K562 (cell line): Measurements from ENCODE around the gene TNFAIP3. TPM values are rescaled to one million over a fixed set of nuclear protein-coding genes. Genes with fewer than 3 reads are reported as not detected.

Experiments used
- BDP1 ChIP-seq: IDR thresholded peaks from 3 replicates; pipeline ENCODE4 v1.6.1; 2011; ENCODE audit not compliant: insufficient read length, insufficient read depth
- CHD2 ChIP-seq: IDR thresholded peaks from 2 replicates; pipeline ENCODE4 v1.6.1; 2011; ENCODE audit warnings: low read depth, low read length
- HDAC3 ChIP-seq: fragments of 450-650 bp; IDR thresholded peaks from 2 replicates; pipeline ENCODE4 v1.6.1; 2018; ENCODE audit warnings: borderline replicate concordance, mild to moderate bottlenecking, moderate library complexity; ENCODE audit not compliant: partially characterized antibody
- HMBOX1 ChIP-seq: sonication (generic); IDR thresholded peaks from 2 replicates; pipeline ENCODE4 v1.6.1; 2016
- IRF9 ChIP-seq: fragments of 450-650 bp; IDR thresholded peaks from 2 replicates; pipeline ENCODE4 v1.6.1; 2016; ENCODE audit warnings: missing biosample characterization, missing genetic modification characterization
- KDM1A ChIP-seq, 2 experiments: fragments of 450-650 bp; IDR thresholded peaks; 2 replicates each; pipeline ENCODE4 v1.6.1; 2016; ENCODE audit warnings: mild to moderate bottlenecking in 2 of 2
- MXI1 ChIP-seq: IDR thresholded peaks from 2 replicates; pipeline ENCODE4 v1.6.1; 2011; ENCODE audit warnings: low read depth, mild to moderate bottlenecking, improper control_type of control experiment, low read length
- PHB2 ChIP-seq: fragments of 450-650 bp; IDR thresholded peaks from 2 replicates; pipeline ENCODE4 v1.6.1; 2017; ENCODE audit warnings: low read depth
- RREB1 ChIP-seq: fragments of 250-450 bp; sonication (Bioruptor Pico); IDR thresholded peaks from 2 replicates; pipeline ENCODE4 v1.4.0; 2020
- RUNX1 ChIP-seq: sonication (generic); IDR thresholded peaks from 2 replicates; pipeline ENCODE4 v1.6.1; 2016; ENCODE audit warnings: antibody characterized with exemption, low read depth
- STAT5A ChIP-seq: IDR thresholded peaks from 2 replicates; pipeline ENCODE4 v1.6.1; 2012; ENCODE audit warnings: low read length, inconsistent platforms, borderline replicate concordance
- THAP12 ChIP-seq: fragments of 250-450 bp; sonication (Bioruptor Pico); IDR thresholded peaks from 2 replicates; pipeline ENCODE4 v1.9.0; 2021; ENCODE audit warnings: mild to moderate bottlenecking, inconsistent platforms
- ZBTB33 ChIP-seq: sonication (generic); formaldehyde crosslinking; IDR thresholded peaks from 2 replicates; pipeline ENCODE4 v1.8.1; 2023; ENCODE audit warnings: mild to moderate bottlenecking, missing genetic modification reagents
- ZNF695 ChIP-seq: fragments of 450-650 bp; formaldehyde crosslinking; IDR thresholded peaks from 2 replicates; pipeline ENCODE4 v1.4.0; 2020; ENCODE audit warnings: mild to moderate bottlenecking, moderate library complexity
- ZNF830 ChIP-seq: fragments of 250-450 bp; sonication (Bioruptor Pico); IDR thresholded peaks from 2 replicates; pipeline ENCODE4 v1.5.0; 2021; ENCODE audit warnings: mild to moderate bottlenecking
- polyA plus RNA-seq, 8 experiments: library from polyadenylated mRNA; depleted of rRNA in 4 of 8; stranded (reverse) in 5 of 8; unstranded in 3 of 8; fragments of >200 nt; fragmentation: Nextera tagmentation in 2 of 8; fragmentation: Illumina TruSeq in 1 of 8; extraction: Ambion mirVana in 2 of 8; extraction: Trizol in 1 of 8; gene quantifications; 2 replicates each; pipeline versions ENCODE4 v1.2.1 to v1.2.3, GENCODE V29; 2011 to 2014; ENCODE audit warnings: inconsistent platforms in 1 of 8, missing spikeins in 1 of 8
- total RNA-seq, 7 experiments: library from RNA; depleted of rRNA in 6 of 7; stranded (reverse); fragments of >200 nt in 6 of 7; fragmentation: Illumina TruSeq in 2 of 7; extraction: Trizol in 2 of 7; gene quantifications; 2 replicates each; pipeline versions ENCODE4 v1.2.1 to v1.2.3, GENCODE V29; 2011 to 2021; ENCODE audit warnings: low replicate concordance in 1 of 7

TNFAIP3 gene
- total and polyA plus RNA-seq, 9 of the 15 experiments (the other 6 are each of a cell fraction or from before 2014, with no cell fraction given), result 0.79 to 17.0 (median 6.4) TPM

- TF ChIP-seq PHB2, result no peak
- no peak for TF ChIP-seq BDP1
- no peak for TF ChIP-seq CHD2
- TF ChIP-seq MXI1, result no peak
- TF ChIP-seq HMBOX1, result peak; percentile 72
- no peak for TF ChIP-seq RUNX1
- TF ChIP-seq HDAC3, result no peak
- no peak for TF ChIP-seq IRF9
- TF ChIP-seq RREB1 (CRISPR knock-in tag), result no peak
- TF ChIP-seq ZBTB33 (CRISPR knock-in tag), result no peak
- no peak for TF ChIP-seq THAP12 (CRISPR knock-in tag)
- 0 out of 2 replicates have a peak, but pooled peaks have one; percentile 34 for TF ChIP-seq STAT5A
- peak; percentile 6 to 37; a peak in 2 of 4 replicates for TF ChIP-seq KDM1A (IDR thresholded peaks at IDR 0.05)
- TF ChIP-seq ZNF830 (CRISPR knock-in tag), result no peak
- TF ChIP-seq ZNF695, result no peak
Measured at GRCh38 chr6:137919837-137920730, 53.0 kb downstream of the TNFAIP3 start (continued).
